ENCODE data around the gene ROCK1. TPM values are rescaled to one million over a fixed set of nuclear protein-coding genes. Genes with fewer than 3 reads are reported as not detected.
A peak's percentile ranks its signal among the peaks of the same experiment; 100 is the strongest.

Gene ROCK1
- total RNA-seq, 1 experiment from 2014 or later = 50.3 TPM

- intact Hi-C loops (cut with micrococcal nuclease; ENCODE audit: unreplicated experiment) = loop anchor here (1.0 to 10.0 kb wide), 5 partner anchors 40 to 137 kb away; no protein-coding TSS in a partner anchor
- CTCF ChIA-PET = interaction anchor here (0.9 to 1.4 kb wide), 3 partner anchors 68 to 139 kb away, joined by 3 to 11 read pairs (median 5); no protein-coding TSS in a partner anchor
Measured at GRCh38 chr18:21112140-21112473, 494 bp upstream of the ROCK1 start.

DNA sequence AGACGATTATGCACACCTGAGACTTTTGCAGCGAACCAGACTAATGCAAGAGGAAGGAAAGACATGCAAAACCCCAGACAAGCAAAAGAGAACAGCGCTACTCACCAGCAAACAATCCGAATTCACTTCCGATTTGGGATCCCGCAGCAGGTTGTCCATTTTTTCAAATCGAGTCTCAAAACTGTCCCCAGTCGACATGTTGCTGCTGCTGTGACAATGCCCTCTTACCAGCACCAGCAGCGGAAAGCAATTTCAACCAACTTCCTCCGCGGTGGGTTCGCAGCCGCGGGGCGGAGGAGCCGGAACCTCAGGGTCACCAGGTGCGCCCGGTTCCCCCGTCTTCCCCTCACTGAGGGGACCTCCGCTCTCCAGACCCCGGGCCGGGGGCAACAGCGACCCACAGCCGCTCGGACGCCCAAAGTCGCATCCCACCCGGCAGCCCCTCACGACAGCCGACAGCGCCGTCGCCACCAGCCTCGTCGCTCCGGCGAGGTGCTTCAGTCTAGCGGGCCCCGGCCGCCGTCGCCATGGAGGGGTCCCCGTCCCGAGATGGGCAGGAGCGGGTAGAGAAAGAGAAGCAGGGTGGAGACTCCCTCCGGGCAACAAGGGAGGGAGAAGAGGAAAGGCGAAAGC is 784 bp downstream of the ROCK1 start:
- Mint-ChIP-seq H3K27me3 (ENCODE audit: insufficient read depth, unreplicated experiment) (no peaks in the 10 kb centered on the region), H3K27ac (ENCODE audit: unreplicated experiment) (peak overlapping the region; percentile 79), H3K4me1 (ENCODE audit: low read depth, unreplicated experiment) (peaks cover 5% of the 10 kb centered on the region), H3K36me3 (ENCODE audit: insufficient read depth, unreplicated experiment) (no peaks in the 10 kb centered on the region), H3K4me3 (ENCODE audit: unreplicated experiment) (no peak overlapping the region), H3K9me3 (ENCODE audit: unreplicated experiment) (no peaks in the 10 kb centered on the region)
- no peak for TF ChIP-seq CTCF (IDR thresholded peaks at IDR 0.05; ENCODE audit: insufficient read depth in 1 of 2, low read depth in 1 of 2, low read length in 1 of 2, severe bottlenecking in 1 of 2, unreplicated experiment in 1 of 2)
- no TSS peak for BruUV-seq (replicated peaks)
- DNase-seq = peak in 1 of 2 experiments; percentile 42
- ChIA-PET CTCF (interaction anchor here (1.3 to 1.4 kb wide), 2 partner anchors 69 to 81 kb away, joined by 5 to 11 read pairs; no protein-coding TSS in a partner anchor), POLR2A (interaction anchor here (0.6 to 1.0 kb wide), 2 partner anchors 11 to 33 kb away, joined by 3 to 7 read pairs; no protein-coding TSS in a partner anchor)
- Histone ChIP-seq H3K36me3 (ENCODE audit: control insufficient read depth, insufficient read depth, low read length) (no peaks in the 10 kb centered on the region), H3K4me1 (peaks cover 7% of the 10 kb centered on the region; the same call in 1 of the 2 replicates), H3K27me3 (replicated peaks; ENCODE audit: control insufficient read depth, insufficient read depth, low read length) (no peaks in the 10 kb centered on the region), H3K9me3 (no peaks in the 10 kb centered on the region), H3K4me3 (ENCODE audit: low read depth, low read length) (peak overlapping the region; percentile 90)
- intact Hi-C loops (cut with micrococcal nuclease; ENCODE audit: unreplicated experiment) = loop anchor here (1.0 to 10.0 kb wide), 5 partner anchors 39 to 489 kb away; partner anchors contain the start of gene ESCO1

More at GRCh38 chr18:21112140-21112473, 494 bp upstream of the ROCK1 start:
- H3K4me3 Mint-ChIP-seq (ENCODE audit: unreplicated experiment) = no peak overlapping the region
- Histone ChIP-seq H3K9me3 (no peaks in the 10 kb centered on the region), H3K4me3 (ENCODE audit: low read depth, low read length) (peak overlapping the region; percentile 59), H3K36me3 (ENCODE audit: control insufficient read depth, insufficient read depth, low read length) (no peaks in the 10 kb centered on the region), H3K4me1 (peaks cover 7% of the 10 kb centered on the region; the same call in 1 of the 2 replicates), H3K27me3 (replicated peaks; ENCODE audit: control insufficient read depth, insufficient read depth, low read length) (no peaks in the 10 kb centered on the region)
- peak overlapping the region; percentile 79 for H3K27ac Mint-ChIP-seq (ENCODE audit: unreplicated experiment)
- H3K27me3 Mint-ChIP-seq (ENCODE audit: insufficient read depth, unreplicated experiment) = no peaks in the 10 kb centered on the region
- H3K9me3 Mint-ChIP-seq (ENCODE audit: unreplicated experiment) = no peaks in the 10 kb centered on the region
- no peak for DNase-seq
- no peaks in the 10 kb centered on the region for H3K4me1 Mint-ChIP-seq (ENCODE audit: low read depth, unreplicated experiment)
- POLR2A ChIA-PET = interaction anchor here (0.6 kb wide), 1 partner anchor 489 kb away, joined by 3 read pairs; no protein-coding TSS in a partner anchor
- no peak for TF ChIP-seq CTCF (IDR thresholded peaks at IDR 0.05; ENCODE audit: insufficient read depth in 1 of 2, low read depth in 1 of 2, low read length in 1 of 2, severe bottlenecking in 1 of 2, unreplicated experiment in 1 of 2)
- BruUV-seq (replicated peaks) = no TSS peak
- no peaks in the 10 kb centered on the region for H3K36me3 Mint-ChIP-seq (ENCODE audit: insufficient read depth, unreplicated experiment)

DNA sequence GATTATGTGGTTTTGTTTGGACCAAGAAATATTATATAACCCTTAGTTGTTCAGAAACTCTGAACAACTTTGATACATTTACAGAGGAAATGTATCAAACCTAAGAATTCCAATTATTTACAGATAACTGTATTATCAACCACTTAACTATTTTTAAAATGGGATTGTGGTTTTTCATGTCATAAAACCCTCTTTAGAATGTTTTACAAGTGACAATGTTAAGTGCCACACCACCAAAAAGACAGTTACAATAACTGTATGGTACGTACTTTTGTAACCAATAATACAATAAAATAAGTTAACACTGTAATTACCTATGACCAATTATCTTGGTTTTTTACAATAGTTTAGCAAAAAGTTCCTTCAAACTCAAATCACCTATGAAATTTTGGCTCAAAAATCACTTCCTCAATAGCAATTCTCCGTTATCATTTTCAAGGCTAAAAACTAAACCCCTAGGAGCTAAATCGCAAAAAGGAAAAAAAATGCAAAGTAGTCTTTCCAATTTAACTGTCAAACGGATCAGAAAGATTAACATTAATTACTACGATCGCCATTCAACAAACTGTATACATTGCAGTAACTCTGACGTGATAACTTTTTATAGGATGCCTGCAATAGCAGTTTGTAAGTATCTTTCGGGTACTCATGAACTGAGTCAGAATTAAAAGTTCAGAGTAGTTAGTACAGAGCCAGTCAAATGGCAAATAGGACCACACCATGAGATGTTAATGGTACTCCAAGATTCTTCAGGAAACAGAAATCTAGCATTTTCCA is 1.5 kb downstream of the ROCK1 start:
- Histone ChIP-seq H3K27me3 (replicated peaks; ENCODE audit: control insufficient read depth, insufficient read depth, low read length) (no peaks in the 10 kb centered on the region), H3K9me3 (no peaks in the 10 kb centered on the region), H3K36me3 (ENCODE audit: control insufficient read depth, insufficient read depth, low read length) (no peaks in the 10 kb centered on the region), H3K4me3 (ENCODE audit: low read depth, low read length) (peak overlapping the region; percentile 90), H3K4me1 (peaks cover 7% of the 10 kb centered on the region; the same call in 1 of the 2 replicates)
- Mint-ChIP-seq H3K36me3 (ENCODE audit: insufficient read depth, unreplicated experiment) (no peaks in the 10 kb centered on the region), H3K9me3 (ENCODE audit: unreplicated experiment) (no peaks in the 10 kb centered on the region), H3K4me3 (ENCODE audit: unreplicated experiment) (no peak overlapping the region), H3K27ac (ENCODE audit: unreplicated experiment) (peak overlapping the region; percentile 79), H3K27me3 (ENCODE audit: insufficient read depth, unreplicated experiment) (no peaks in the 10 kb centered on the region), H3K4me1 (ENCODE audit: low read depth, unreplicated experiment) (peaks cover 10% of the 10 kb centered on the region)
- TF ChIP-seq CTCF (IDR thresholded peaks at IDR 0.05; ENCODE audit: insufficient read depth in 1 of 2, low read depth in 1 of 2, low read length in 1 of 2, severe bottlenecking in 1 of 2, unreplicated experiment in 1 of 2) = no peak
- intact Hi-C loops (cut with micrococcal nuclease; ENCODE audit: unreplicated experiment) = loop anchor here (5.0 to 10.0 kb wide), 4 partner anchors 38 to 135 kb away; no protein-coding TSS in a partner anchor
- ChIA-PET POLR2A (no interaction called here), CTCF (no interaction called here)
- TSS peak; percentile 26 for BruUV-seq (replicated peaks)
- DNase-seq = no peak
